NCI-H526 (cell line): ENCODE measurements around the gene MAML2.
A peak's percentile ranks its signal among the peaks of the same experiment; 100 is the strongest.
"Not testable (repeated sequence)": the region's sequence is repeated elsewhere in the genome, so short reads cannot be mapped to it uniquely, and the experiment has no call there.

Experiments used
- DNase-seq, 2 experiments: peaks; one replicate each; lab custom pipeline; 2025; lab: John Stamatoyannopoulos, UW

The MAML2 gene

GRCh38 chr11:96268527-96268926 lies 74.5 kb downstream of the MAML2 start:
- DNase-seq, result not testable (repeated sequence)

GRCh38 chr11:96267496-96268032 lies 75.4 kb downstream of the MAML2 start:
- DNase-seq, result no peak

- DNase-seq, result no peak
Measured at GRCh38 chr11:96267001-96267495, 75.9 kb downstream of the MAML2 start.

- DNase-seq, result no peak
Measured at GRCh38 chr11:96265972-96266371, 77.0 kb downstream of the MAML2 start.

GRCh38 chr11:96265220-96265737 lies 77.7 kb downstream of the MAML2 start:
- no peak for DNase-seq

GRCh38 chr11:96264364-96264763 lies 78.6 kb downstream of the MAML2 start:
- no peak for DNase-seq

- DNase-seq, result no peak
Measured at GRCh38 chr11:96263238-96263763, 79.7 kb downstream of the MAML2 start.

- no peak for DNase-seq
Measured at GRCh38 chr11:96260532-96260931, 82.5 kb downstream of the MAML2 start.

GRCh38 chr11:96260067-96260511 lies 82.9 kb downstream of the MAML2 start:
- no peak for DNase-seq

GRCh38 chr11:96259134-96259830 lies 83.7 kb downstream of the MAML2 start:
- no peak for DNase-seq

GRCh38 chr11:96257972-96258934 lies 84.7 kb downstream of the MAML2 start:
- no peak for DNase-seq

- no peak for DNase-seq
Measured at GRCh38 chr11:96257036-96257435, 86.0 kb downstream of the MAML2 start.

GRCh38 chr11:96256215-96257011 lies 86.6 kb downstream of the MAML2 start:
- DNase-seq, result no peak

GRCh38 chr11:96254854-96255253 lies 88.1 kb downstream of the MAML2 start:
- no peak for DNase-seq

- DNase-seq, result no peak
Measured at GRCh38 chr11:96254087-96254486, 88.9 kb downstream of the MAML2 start.

GRCh38 chr11:96246718-96247552 lies 96.1 kb downstream of the MAML2 start:
- DNase-seq, result no peak

GRCh38 chr11:96242971-96243647 lies 99.9 kb downstream of the MAML2 start:
- DNase-seq, result peak; percentile 92 to 97

GRCh38 chr11:96242191-96242847 lies 100.7 kb downstream of the MAML2 start:
- DNase-seq, result no peak

- no peak for DNase-seq
Measured at GRCh38 chr11:96241331-96241841, 101.6 kb downstream of the MAML2 start.
